Liver (tissue), 9 donors: ENCODE results near the gene PRPF18. TPM values are rescaled to one million over a fixed set of nuclear protein-coding genes. Genes with fewer than 3 reads are reported as not detected.

Source experiments
- DNase-seq: peaks from one replicate; pipeline ENCODE4 v3.0.0-alpha.2; 2017; ENCODE audit warnings: low spot score
- H3K27ac ChIP-seq, 2 donors: one replicate each; pipeline ENCODE4 v1.7.0; 2013; ENCODE audit warnings: inconsistent platforms in 2 of 2, low read length in 2 of 2, control low read depth in 1 of 2, low read depth in 1 of 2, mild to moderate bottlenecking in 1 of 2
- H3K27me3 ChIP-seq, 4 donors: one replicate each; pipeline versions ENCODE4 v1.6.1 to v1.7.0; 2013; ENCODE audit warnings: low read length in 3 of 4, inconsistent platforms in 1 of 4, mild to moderate bottlenecking in 1 of 4, moderate library complexity in 1 of 4; ENCODE audit not compliant: control insufficient read depth in 4 of 4, insufficient read depth in 4 of 4
- H3K36me3 ChIP-seq, 4 donors: one replicate each; pipeline versions ENCODE4 v1.6.1 to v1.7.0; 2013; ENCODE audit warnings: low read length in 3 of 4, mild to moderate bottlenecking in 3 of 4, low read depth in 1 of 4, moderate library complexity in 1 of 4; ENCODE audit not compliant: control insufficient read depth in 4 of 4, insufficient read depth in 3 of 4
- H3K4me1 ChIP-seq, 4 donors: one replicate each; pipeline versions ENCODE4 v1.6.1 to v1.7.0; 2013; ENCODE audit warnings: low read length in 3 of 4, mild to moderate bottlenecking in 3 of 4, moderate library complexity in 1 of 4; ENCODE audit not compliant: control insufficient read depth in 4 of 4, insufficient read depth in 4 of 4
- H3K4me3 ChIP-seq, 3 donors: one replicate each; pipeline versions ENCODE4 v1.6.1 to v1.7.0; 2013; ENCODE audit warnings: low read length in 3 of 3, control low read depth in 1 of 3, low read depth in 1 of 3, mild to moderate bottlenecking in 1 of 3
- H3K9ac ChIP-seq, 2 donors: one replicate each; pipeline ENCODE4 v1.7.0; 2013; ENCODE audit warnings: low read length in 2 of 2, mild to moderate bottlenecking in 2 of 2, moderate library complexity in 2 of 2, control low read depth in 1 of 2, low read depth in 1 of 2
- H3K9me3 ChIP-seq, 4 donors: one replicate each; pipeline versions ENCODE4 v1.6.1 to v1.7.0; 2013; ENCODE audit warnings: low read length in 3 of 4; ENCODE audit not compliant: control insufficient read depth in 4 of 4
- ATF3 ChIP-seq: IDR thresholded peaks from 2 replicates; pipeline ENCODE4 v1.6.1; 2016; ENCODE audit warnings: antibody characterized with exemption
- EGR1 ChIP-seq, 2 donors: IDR thresholded peaks; 2 replicates each; pipeline ENCODE4 v1.6.1; 2016 to 2018; ENCODE audit warnings: antibody characterized with exemption in 2 of 2, low read depth in 2 of 2
- FOXA1 ChIP-seq: IDR thresholded peaks from 2 replicates; pipeline ENCODE4 v1.6.1; 2016; ENCODE audit warnings: antibody characterized with exemption
- GABPA ChIP-seq, 2 donors: IDR thresholded peaks in 1 of 2; conservative IDR thresholded peaks in 1 of 2; 2 replicates each; pipeline ENCODE4 v1.6.1; 2016; ENCODE audit warnings: antibody characterized with exemption in 2 of 2, mild to moderate bottlenecking in 1 of 2, moderate library complexity in 1 of 2
- HNF4A ChIP-seq, 2 donors: conservative IDR thresholded peaks; 2 replicates each; pipeline ENCODE4 v1.6.1; 2016; ENCODE audit warnings: antibody characterized with exemption in 2 of 2, mild to moderate bottlenecking in 2 of 2
- HNF4G ChIP-seq: IDR thresholded peaks from 2 replicates; pipeline ENCODE4 v1.6.1; 2016; ENCODE audit warnings: antibody characterized with exemption
- JUND ChIP-seq, 2 donors: IDR thresholded peaks; 2 replicates each; pipeline ENCODE4 v1.6.1; 2016; ENCODE audit warnings: antibody characterized with exemption in 2 of 2
- MAX ChIP-seq: IDR thresholded peaks from 2 replicates; pipeline ENCODE4 v1.6.1; 2016; ENCODE audit warnings: antibody characterized with exemption
- NR2F2 ChIP-seq: IDR thresholded peaks from 2 replicates; pipeline ENCODE4 v1.6.1; 2016; ENCODE audit warnings: antibody characterized with exemption
- RAD21 ChIP-seq, 2 donors: IDR thresholded peaks; 2 replicates each; pipeline ENCODE4 v1.6.1; 2016; ENCODE audit warnings: antibody characterized with exemption in 2 of 2, mild to moderate bottlenecking in 2 of 2
- REST ChIP-seq: IDR thresholded peaks from 2 replicates; pipeline ENCODE4 v1.6.1; 2016; ENCODE audit warnings: antibody characterized with exemption, mild to moderate bottlenecking
- RXRA ChIP-seq, 2 donors: IDR thresholded peaks; 2 replicates each; pipeline ENCODE4 v1.6.1; 2017 to 2018; ENCODE audit warnings: antibody characterized with exemption in 2 of 2, mild to moderate bottlenecking in 1 of 2
- SP1 ChIP-seq: IDR thresholded peaks from 2 replicates; pipeline ENCODE4 v1.6.1; 2018; ENCODE audit warnings: antibody characterized with exemption, mild to moderate bottlenecking
- TAF1 ChIP-seq: conservative IDR thresholded peaks from 2 replicates; pipeline ENCODE4 v1.6.1; 2016; ENCODE audit warnings: antibody characterized with exemption, mild to moderate bottlenecking
- ZBTB33 ChIP-seq: IDR thresholded peaks from 2 replicates; pipeline ENCODE4 v1.6.1; 2016; ENCODE audit warnings: antibody characterized with exemption
- WGBS: extraction: QIAGEN DNeasy Blood & Tissue Kit; methylation state at CpG from one replicate; pipeline ENCODE4 v1.1.7; 2013; 5-methylcytosine and 5-hydroxymethylcytosine counted together
- polyA plus RNA-seq, 2 donors: library from polyadenylated mRNA; stranded (reverse) in 1 of 2; unstranded in 1 of 2; fragments of 200-250 nt in 1 of 2; fragments of >200 nt in 1 of 2; fragmentation: Nextera tagmentation in 1 of 2; extraction: Ambion mirVana in 1 of 2; gene quantifications; one replicate each; pipeline versions ENCODE4 v1.2.1 to v1.2.3, GENCODE V29; 2013 to 2015
- total RNA-seq, 2 donors: library from RNA; depleted of rRNA; stranded (reverse); fragments of >200 nt; gene quantifications; one replicate each; pipeline ENCODE4 v1.2.3, GENCODE V29; 2014
- donor health status: healthy.
- donor health status: healthy.
- donor health status: healthy.
- donor health status: healthy.
- donor health status: healthy.

PRPF18 gene
- total and polyA plus RNA-seq, 4 donors, result 10.0 to 28.3 (median 14.5) TPM

GRCh38 chr10:13656337-13657100 is 69.8 kb downstream of the PRPF18 start:
- DNase-seq, result no peak
- Histone ChIP-seq H3K9me3 (no peaks in the 10 kb centered on the region), H3K4me3 (no peak overlapping the region), H3K27ac (no peak overlapping the region), H3K36me3 (peaks cover 9 to 57% (median 44%) of the 10 kb centered on the region in 4 donors), H3K9ac (no peak overlapping the region), H3K4me1 (peaks cover 0 to 8% (median 0%) of the 10 kb centered on the region in 4 donors), H3K27me3 (no peaks in the 10 kb centered on the region)
- TF ChIP-seq ATF3 (no peak), EGR1 (IDR thresholded peaks at IDR 0.05; ENCODE audit: low read depth in 2 of 2) (no peak), NR2F2 (no peak), ZBTB33 (no peak), TAF1 (no peak), GABPA (IDR thresholded peaks at IDR 0.05 in 1 of 2, conservative IDR thresholded peaks at IDR 0.05 in 1 of 2) (no peak), HNF4A (conservative IDR thresholded peaks at IDR 0.05) (no peak), JUND (IDR thresholded peaks at IDR 0.05) (no peak), MAX (no peak), SP1 (no peak), RAD21 (IDR thresholded peaks at IDR 0.05) (no peak), FOXA1 (no peak), RXRA (IDR thresholded peaks at IDR 0.05) (no peak), HNF4G (no peak)
- 95% methylated on average over 68 of the region's 68 CpGs for WGBS

- no peaks in the 10 kb centered on the region for H3K27me3 ChIP-seq
- DNase-seq, result no peak
- peaks cover 0 to 8% (median 0%) of the 10 kb centered on the region in 4 donors for H3K4me1 ChIP-seq
- peaks cover 9 to 56% (median 40%) of the 10 kb centered on the region in 4 donors for H3K36me3 ChIP-seq
- no peak overlapping the region for H3K9ac ChIP-seq
- WGBS, result 93% methylated on average over 49 of the region's 49 CpGs
- H3K9me3 ChIP-seq, result no peaks in the 10 kb centered on the region
- no peak overlapping the region for H3K27ac ChIP-seq
- TF ChIP-seq JUND (IDR thresholded peaks at IDR 0.05), result no peak
- TF ChIP-seq REST, result no peak
- no peak for TF ChIP-seq SP1
- H3K4me3 ChIP-seq, result no peak overlapping the region
These were observed 70.4 kb downstream of the PRPF18 start for GRCh38 chr10:13657101-13657680.
